Mesenchymal stem cell (in vitro differentiated cells and primary cell): ENCODE measurements around the gene MEF2A.

Experiments
- DNase-seq: peaks from one replicate; pipeline ENCODE4 v3.0.0-alpha.2; 2013
- H2AFZ ChIP-seq: one replicate; pipeline ENCODE4 v1.6.1; 2013; ENCODE audit warnings: low read depth, mild to moderate bottlenecking, control low read depth, inconsistent platforms, low read length, moderate library complexity
- H2AK5ac ChIP-seq: 2 replicates; pipeline ENCODE4 v1.6.1; 2013; ENCODE audit warnings: low read length, moderate library complexity, mild to moderate bottlenecking, inconsistent platforms; ENCODE audit not compliant: severe bottlenecking
- H2BK120ac ChIP-seq: one replicate; pipeline ENCODE4 v1.6.1; 2013; ENCODE audit warnings: low read depth, mild to moderate bottlenecking, inconsistent platforms, low read length, moderate library complexity
- H2BK12ac ChIP-seq, 2 experiments: one replicate each; pipeline ENCODE4 v1.6.1; 2013; ENCODE audit warnings: inconsistent platforms in 2 of 2, low read length in 2 of 2, mild to moderate bottlenecking in 2 of 2, moderate library complexity in 2 of 2, control low read depth in 1 of 2
- H2BK15ac ChIP-seq: one replicate; pipeline ENCODE4 v1.6.1; 2013; ENCODE audit warnings: mild to moderate bottlenecking, low read depth, inconsistent platforms; ENCODE audit not compliant: poor library complexity, severe bottlenecking
- H2BK5ac ChIP-seq: 2 replicates; pipeline ENCODE4 v1.6.1; 2013; ENCODE audit warnings: low read depth, mild to moderate bottlenecking, low read length, control low read depth, inconsistent platforms; ENCODE audit not compliant: poor library complexity, severe bottlenecking
- H3K14ac ChIP-seq, 2 experiments: one replicate each; pipeline ENCODE4 v1.6.1; 2013; ENCODE audit warnings: inconsistent platforms in 2 of 2, low read length in 2 of 2, control low read depth in 1 of 2, mild to moderate bottlenecking in 1 of 2, moderate library complexity in 1 of 2
- H3K18ac ChIP-seq, 2 experiments: one replicate each; pipeline ENCODE4 v1.6.1; 2013; ENCODE audit warnings: inconsistent platforms in 2 of 2, low read length in 2 of 2, control low read depth in 1 of 2, low read depth in 1 of 2, mild to moderate bottlenecking in 1 of 2
- H3K23ac ChIP-seq, 2 experiments: one replicate each; pipeline ENCODE4 v1.6.1; 2013; ENCODE audit warnings: inconsistent platforms in 2 of 2, low read length in 2 of 2, mild to moderate bottlenecking in 2 of 2, moderate library complexity in 2 of 2, control low read depth in 1 of 2
- H3K27ac ChIP-seq: 2 replicates; pipeline ENCODE4 v1.5.1; 2013; ENCODE audit warnings: mild to moderate bottlenecking, moderate library complexity, low read length, control low read depth, inconsistent platforms; ENCODE audit not compliant: poor library complexity, severe bottlenecking
- H3K27me3 ChIP-seq, 2 experiments: 2 replicates each; pipeline versions ENCODE4 v1.6.1 to v1.7.0; 2013; ENCODE audit warnings: low read length in 2 of 2, mild to moderate bottlenecking in 2 of 2, moderate library complexity in 2 of 2, control low read depth in 1 of 2, inconsistent platforms in 1 of 2; ENCODE audit not compliant: control insufficient read depth in 1 of 2, insufficient read depth in 1 of 2
- H3K36me3 ChIP-seq, 2 experiments: 2 replicates each; pipeline versions ENCODE4 v1.6.1 to v1.7.0; 2013; ENCODE audit warnings: low read length in 2 of 2, control low read depth in 1 of 2, inconsistent platforms in 1 of 2, low read depth in 1 of 2, mild to moderate bottlenecking in 1 of 2; ENCODE audit not compliant: insufficient read depth in 2 of 2, control insufficient read depth in 1 of 2
- H3K4ac ChIP-seq, 2 experiments: one replicate each; pipeline ENCODE4 v1.6.1; 2013; ENCODE audit warnings: inconsistent platforms in 2 of 2, low read length in 2 of 2, mild to moderate bottlenecking in 2 of 2, moderate library complexity in 2 of 2, control low read depth in 1 of 2, low read depth in 1 of 2
- H3K4me1 ChIP-seq: 2 replicates; pipeline ENCODE4 v1.6.1; 2013; ENCODE audit warnings: low read depth, low read length, control low read depth; ENCODE audit not compliant: control insufficient read depth, insufficient read depth
- H3K4me2 ChIP-seq: 2 replicates; pipeline ENCODE4 v1.6.1; 2013; ENCODE audit warnings: low read length, mild to moderate bottlenecking, inconsistent platforms; ENCODE audit not compliant: poor library complexity, severe bottlenecking
- H3K4me3 ChIP-seq, 2 experiments: 2 replicates each; pipeline versions ENCODE4 v1.5.1 to v1.7.0; 2013; ENCODE audit warnings: low read length in 2 of 2, mild to moderate bottlenecking in 2 of 2, control low read depth in 1 of 2, low read depth in 1 of 2; ENCODE audit not compliant: insufficient read depth in 1 of 2
- H3K79me1 ChIP-seq: replicated peaks from 2 replicates; pipeline ENCODE4 v1.6.1; 2013; ENCODE audit warnings: mild to moderate bottlenecking, control low read depth, low read length, inconsistent platforms; ENCODE audit not compliant: poor library complexity, severe bottlenecking
- H3K9ac ChIP-seq: 2 replicates; pipeline ENCODE4 v1.7.0; 2013; ENCODE audit warnings: mild to moderate bottlenecking, low read length, moderate library complexity
- H3K9me3 ChIP-seq: 2 replicates; pipeline ENCODE4 v1.7.0; 2013; ENCODE audit warnings: mild to moderate bottlenecking, low read length; ENCODE audit not compliant: control insufficient read depth
- H4K8ac ChIP-seq: one replicate; pipeline ENCODE4 v1.6.1; 2013; ENCODE audit warnings: inconsistent platforms, mild to moderate bottlenecking, low read length, moderate library complexity
- H4K91ac ChIP-seq: one replicate; pipeline ENCODE4 v1.6.1; 2013; ENCODE audit warnings: mild to moderate bottlenecking, low read length, inconsistent platforms
- WGBS: methylation state at CpG from one replicate; pipeline ENCODE4 v1.1.7; 2013; ENCODE audit warnings: mixed read lengths; 5-methylcytosine and 5-hydroxymethylcytosine counted together

MEF2A gene

DNA sequence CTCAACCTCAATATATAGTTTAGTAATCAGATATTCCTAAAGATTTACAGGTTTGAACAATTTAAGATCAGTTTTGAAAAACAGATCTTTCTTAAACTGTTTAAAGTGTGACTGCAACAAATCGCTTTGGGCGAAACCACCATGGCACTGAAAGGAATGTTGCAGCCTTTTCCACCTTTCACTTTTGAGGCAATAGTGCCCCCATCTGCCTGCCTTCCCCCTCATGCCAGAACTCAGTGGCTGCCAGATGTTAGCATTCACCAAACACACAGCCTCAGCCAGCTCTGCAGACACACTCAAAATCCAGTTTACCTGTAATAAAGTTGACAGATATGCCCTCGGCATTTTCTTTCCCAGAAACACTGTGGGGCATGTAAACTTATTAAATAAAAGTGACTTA, 164.1 kb downstream of the MEF2A start:
- no peaks in the 10 kb centered on the region for H3K9me3 ChIP-seq
- H2AK5ac ChIP-seq, result no peak overlapping the region
- peak overlapping the region; percentile 87 for H3K9ac ChIP-seq
- 84% methylated on average over 2 of the region's 3 CpGs for WGBS
- H3K18ac ChIP-seq, result no peak overlapping the region
- no peak overlapping the region for H2BK5ac ChIP-seq
- H3K4ac ChIP-seq, result no peak overlapping the region
- no peak overlapping the region for H3K23ac ChIP-seq
- H3K4me3 ChIP-seq, result peak overlapping the region in 1 of 2 experiments; percentile 80
- no peak overlapping the region for H4K91ac ChIP-seq
- peaks cover 27 to 51% of the 10 kb centered on the region in 2 experiments for H3K36me3 ChIP-seq
- H2BK15ac ChIP-seq, result no peak overlapping the region
- no peak overlapping the region for H2AFZ ChIP-seq
- peak; percentile 52 for DNase-seq
- H3K79me1 ChIP-seq, result peaks cover 28% of the 10 kb centered on the region
- H3K14ac ChIP-seq, result no peak overlapping the region
- H4K8ac ChIP-seq, result no peak overlapping the region
- peaks cover 7% of the 10 kb centered on the region for H3K4me1 ChIP-seq
- no peak overlapping the region for H3K4me2 ChIP-seq
- no peaks in the 10 kb centered on the region for H3K27me3 ChIP-seq
- no peak overlapping the region for H2BK120ac ChIP-seq
- H2BK12ac ChIP-seq, result no peak overlapping the region
- no peak overlapping the region for H3K27ac ChIP-seq

DNA sequence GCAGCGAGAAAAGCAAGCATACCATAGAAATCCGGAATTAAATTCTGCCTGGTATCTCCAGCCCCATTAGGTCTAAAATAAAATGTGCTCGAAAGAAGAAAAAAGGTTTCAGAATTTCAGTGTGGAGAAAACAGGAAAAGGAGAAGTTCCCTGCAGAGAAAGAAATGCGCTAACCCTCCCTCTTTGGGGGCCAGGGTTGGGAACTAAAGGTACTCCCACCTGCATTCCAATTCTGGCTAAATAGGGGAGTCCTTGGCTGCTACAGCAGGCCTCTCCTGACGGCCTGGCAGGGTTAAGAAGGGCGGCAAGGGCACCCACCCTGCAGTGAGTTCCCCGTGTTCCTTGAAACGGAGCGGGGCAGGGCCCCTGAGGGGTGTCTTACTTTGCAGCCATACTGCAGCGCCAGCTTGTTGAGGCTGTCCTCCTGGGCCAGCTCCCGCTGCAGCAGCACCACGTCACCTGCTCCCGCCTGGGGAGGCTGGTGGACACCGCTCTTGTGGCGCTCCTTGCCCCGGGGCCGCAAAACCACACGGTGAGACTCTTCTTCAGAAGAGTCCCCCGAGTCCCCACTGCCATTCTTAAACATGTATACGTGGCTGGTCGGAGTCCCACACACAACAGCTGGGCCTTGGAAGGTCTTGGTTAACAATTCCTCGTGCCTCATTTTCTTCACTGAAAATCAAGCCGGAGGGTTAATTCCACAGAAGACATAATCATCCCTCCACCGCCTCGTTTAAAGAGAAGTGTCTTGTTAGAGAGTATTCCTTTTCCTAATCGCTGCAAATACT, 165.7 kb downstream of the MEF2A start:
- Histone ChIP-seq H2BK12ac (peak overlapping the region in 1 of 2 experiments; percentile 50), H3K27me3 (no peaks in the 10 kb centered on the region), H3K18ac (no peak overlapping the region), H2BK15ac (no peak overlapping the region), H4K91ac (no peak overlapping the region), H2BK120ac (no peak overlapping the region), H2AK5ac (no peak overlapping the region), H3K36me3 (peaks cover 23 to 41% of the 10 kb centered on the region in 2 experiments), H3K23ac (peak overlapping the region in 1 of 2 experiments; percentile 64), H2BK5ac (no peak overlapping the region), H3K4ac (no peak overlapping the region), H3K4me2 (peak overlapping the region; percentile 79), H2AFZ (no peak overlapping the region), H3K4me1 (peaks cover 7% of the 10 kb centered on the region), H3K9ac (peak overlapping the region; percentile 87), H4K8ac (no peak overlapping the region), H3K14ac (peak overlapping the region in 1 of 2 experiments; percentile 21), H3K4me3 (peak overlapping the region; percentile 38 to 80), H3K27ac (no peak overlapping the region), H3K9me3 (no peaks in the 10 kb centered on the region), H3K79me1 (peaks cover 24% of the 10 kb centered on the region)
- WGBS, result 70% methylated on average over 21 of the region's 26 CpGs
- DNase-seq, result peak; percentile 13

DNA sequence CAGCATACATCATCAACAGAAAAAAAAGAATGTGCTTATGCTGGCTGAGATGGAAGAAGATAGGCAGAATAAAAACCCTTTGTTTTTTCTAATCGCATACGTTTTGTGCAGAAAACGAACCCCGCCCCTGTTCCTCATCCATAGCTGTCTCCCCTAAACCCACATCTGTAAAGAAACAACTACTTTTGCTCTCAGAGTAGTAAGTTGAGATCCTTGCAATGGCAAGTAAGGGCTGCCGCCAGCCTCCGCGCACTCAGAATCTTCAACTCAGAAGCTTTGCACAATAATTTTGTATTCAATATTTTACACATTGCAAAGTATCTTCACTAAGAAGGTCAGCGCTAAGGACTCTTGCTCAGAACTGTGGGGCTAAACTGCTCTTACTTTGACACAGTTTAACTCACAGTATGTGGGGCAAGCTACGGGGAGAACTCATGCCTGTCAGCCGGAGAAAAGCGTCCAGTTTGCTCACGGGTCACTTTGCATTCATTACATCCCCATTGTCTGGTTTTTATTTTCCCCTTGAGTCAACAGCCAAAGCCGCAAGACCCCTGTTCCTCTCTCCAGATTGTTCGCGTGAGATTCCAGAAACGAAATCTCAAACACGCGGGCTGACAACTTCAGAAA, 166.5 kb downstream of the MEF2A start:
- Histone ChIP-seq H3K4me1 (peaks cover 7% of the 10 kb centered on the region), H4K91ac (no peak overlapping the region), H2BK15ac (no peak overlapping the region), H2AK5ac (no peak overlapping the region), H3K18ac (no peak overlapping the region), H2BK12ac (no peak overlapping the region), H4K8ac (no peak overlapping the region), H3K79me1 (peaks cover 24% of the 10 kb centered on the region), H2AFZ (no peak overlapping the region), H3K4me3 (peak overlapping the region; percentile 80 to 94), H2BK5ac (no peak overlapping the region), H3K14ac (no peak overlapping the region), H3K36me3 (peaks cover 23 to 37% of the 10 kb centered on the region in 2 experiments), H3K4ac (no peak overlapping the region), H2BK120ac (no peak overlapping the region), H3K4me2 (peak overlapping the region; percentile 79), H3K27me3 (no peaks in the 10 kb centered on the region), H3K23ac (no peak overlapping the region), H3K27ac (no peak overlapping the region), H3K9me3 (no peaks in the 10 kb centered on the region), H3K9ac (peak overlapping the region; percentile 87)
- DNase-seq, result peak; percentile 41
- 12% methylated on average over 18 of the region's 18 CpGs for WGBS

DNA sequence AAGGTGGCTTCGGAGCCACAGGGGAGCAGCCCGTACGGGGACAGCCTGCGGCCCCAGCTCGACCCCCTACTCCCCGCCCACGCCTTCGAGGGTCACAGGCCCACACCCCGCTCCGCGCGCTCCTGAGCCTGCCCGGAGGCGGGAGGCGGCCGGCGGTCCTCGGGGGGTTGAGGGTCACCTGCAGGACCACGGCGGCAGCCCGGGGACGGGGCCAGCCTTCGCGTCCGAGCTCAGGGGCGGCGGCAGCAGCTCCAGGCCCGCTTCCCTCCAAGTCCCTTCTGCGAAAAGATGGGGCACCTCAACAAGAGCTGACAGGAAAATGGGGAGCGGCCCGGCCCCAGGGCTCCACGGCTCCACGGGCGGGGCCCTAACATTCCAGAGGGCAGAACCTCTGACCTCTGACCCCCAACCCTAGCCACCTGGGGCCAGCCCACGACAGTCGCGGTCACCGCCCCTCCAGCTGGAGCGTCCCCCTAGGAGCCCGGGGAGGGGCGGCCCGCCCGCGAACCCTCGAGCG, 167.0 kb downstream of the MEF2A start:
- Histone ChIP-seq H4K8ac (peak overlapping the region; percentile 89), H3K79me1 (peaks cover 22% of the 10 kb centered on the region), H3K18ac (peak overlapping the region; percentile 60 to 75), H3K4ac (peak overlapping the region; percentile 32 to 60), H3K27me3 (no peaks in the 10 kb centered on the region), H2AFZ (peak overlapping the region; percentile 62), H3K14ac (peak overlapping the region in 1 of 2 experiments; percentile 19), H3K9ac (peak overlapping the region; percentile 87), H2AK5ac (no peak overlapping the region), H3K4me2 (peak overlapping the region; percentile 79), H2BK5ac (no peak overlapping the region), H4K91ac (peak overlapping the region; percentile 40), H3K27ac (no peak overlapping the region), H3K23ac (peak overlapping the region in 1 of 2 experiments; percentile 94), H2BK12ac (peak overlapping the region in 1 of 2 experiments; percentile 15), H3K9me3 (no peaks in the 10 kb centered on the region), H3K36me3 (peaks cover 21 to 31% of the 10 kb centered on the region in 2 experiments), H3K4me1 (peaks cover 7% of the 10 kb centered on the region), H3K4me3 (peak overlapping the region; percentile 80 to 94), H2BK15ac (peak overlapping the region; percentile 90), H2BK120ac (peak overlapping the region; percentile 74)
- peak; percentile 7 for DNase-seq
- WGBS, result under 1% methylated on average over 40 of the region's 46 CpGs
